Fibroblast of pulmonary artery (primary cell): Measurements from ENCODE around the gene PARL.

Source experiments
- DNase-seq: peaks from one replicate; pipeline ENCODE4 v3.0.0-alpha.2; 2010; ENCODE audit warnings: low read depth
- H3K4me3 ChIP-seq: replicated peaks from 2 replicates; pipeline ENCODE4 v1.5.1; 2011; ENCODE audit warnings: low read depth, mild to moderate bottlenecking, control low read depth, low read length, moderate library complexity
- TF ChIP-seq, protein P1 (sequence below): IDR thresholded peaks from 2 replicates; pipeline ENCODE4 v1.5.1; 2011; ENCODE audit warnings: mild to moderate bottlenecking, control low read depth, low read length, inconsistent platforms; ENCODE audit errors: missing control alignments

Gene PARL

DNA sequence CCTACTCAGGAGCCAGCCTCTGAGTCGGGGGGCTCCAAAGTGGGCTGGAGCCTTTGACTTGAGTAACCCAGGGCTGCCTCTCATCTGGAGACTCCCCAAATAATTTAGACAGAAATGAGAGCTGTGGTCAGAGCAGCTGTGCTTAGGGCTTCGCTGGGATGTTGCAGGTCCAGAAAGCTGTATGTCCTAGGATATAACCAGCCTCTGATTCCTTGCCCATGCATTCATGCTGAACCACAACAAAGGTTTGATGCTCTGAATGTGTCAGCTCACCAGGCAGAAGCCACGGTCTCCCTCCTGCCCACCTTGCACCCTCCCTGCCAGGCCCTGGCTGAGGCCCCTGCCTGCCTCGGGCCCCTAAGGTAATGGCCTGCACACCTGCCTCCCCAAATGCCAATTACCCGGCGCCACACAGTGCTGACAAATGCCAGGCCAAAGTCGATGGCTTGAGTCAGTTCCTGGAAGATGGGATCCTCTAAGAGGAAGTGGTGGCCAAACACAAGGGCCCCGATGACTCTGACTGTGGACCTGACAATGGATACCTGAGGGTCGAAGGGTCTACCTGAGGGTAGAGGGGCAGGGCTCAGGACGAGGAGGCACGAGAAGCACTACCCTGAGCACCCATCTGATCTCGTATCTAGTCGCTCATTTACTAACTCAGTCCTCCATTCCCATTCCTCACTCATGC is 21.7 kb upstream of the PARL start:
- TF ChIP-seq, protein P1, sequence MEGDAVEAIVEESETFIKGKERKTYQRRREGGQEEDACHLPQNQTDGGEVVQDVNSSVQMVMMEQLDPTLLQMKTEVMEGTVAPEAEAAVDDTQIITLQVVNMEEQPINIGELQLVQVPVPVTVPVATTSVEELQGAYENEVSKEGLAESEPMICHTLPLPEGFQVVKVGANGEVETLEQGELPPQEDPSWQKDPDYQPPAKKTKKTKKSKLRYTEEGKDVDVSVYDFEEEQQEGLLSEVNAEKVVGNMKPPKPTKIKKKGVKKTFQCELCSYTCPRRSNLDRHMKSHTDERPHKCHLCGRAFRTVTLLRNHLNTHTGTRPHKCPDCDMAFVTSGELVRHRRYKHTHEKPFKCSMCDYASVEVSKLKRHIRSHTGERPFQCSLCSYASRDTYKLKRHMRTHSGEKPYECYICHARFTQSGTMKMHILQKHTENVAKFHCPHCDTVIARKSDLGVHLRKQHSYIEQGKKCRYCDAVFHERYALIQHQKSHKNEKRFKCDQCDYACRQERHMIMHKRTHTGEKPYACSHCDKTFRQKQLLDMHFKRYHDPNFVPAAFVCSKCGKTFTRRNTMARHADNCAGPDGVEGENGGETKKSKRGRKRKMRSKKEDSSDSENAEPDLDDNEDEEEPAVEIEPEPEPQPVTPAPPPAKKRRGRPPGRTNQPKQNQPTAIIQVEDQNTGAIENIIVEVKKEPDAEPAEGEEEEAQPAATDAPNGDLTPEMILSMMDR: no peak
- no peak for DNase-seq
- H3K4me3 ChIP-seq: no peak overlapping the region

DNA sequence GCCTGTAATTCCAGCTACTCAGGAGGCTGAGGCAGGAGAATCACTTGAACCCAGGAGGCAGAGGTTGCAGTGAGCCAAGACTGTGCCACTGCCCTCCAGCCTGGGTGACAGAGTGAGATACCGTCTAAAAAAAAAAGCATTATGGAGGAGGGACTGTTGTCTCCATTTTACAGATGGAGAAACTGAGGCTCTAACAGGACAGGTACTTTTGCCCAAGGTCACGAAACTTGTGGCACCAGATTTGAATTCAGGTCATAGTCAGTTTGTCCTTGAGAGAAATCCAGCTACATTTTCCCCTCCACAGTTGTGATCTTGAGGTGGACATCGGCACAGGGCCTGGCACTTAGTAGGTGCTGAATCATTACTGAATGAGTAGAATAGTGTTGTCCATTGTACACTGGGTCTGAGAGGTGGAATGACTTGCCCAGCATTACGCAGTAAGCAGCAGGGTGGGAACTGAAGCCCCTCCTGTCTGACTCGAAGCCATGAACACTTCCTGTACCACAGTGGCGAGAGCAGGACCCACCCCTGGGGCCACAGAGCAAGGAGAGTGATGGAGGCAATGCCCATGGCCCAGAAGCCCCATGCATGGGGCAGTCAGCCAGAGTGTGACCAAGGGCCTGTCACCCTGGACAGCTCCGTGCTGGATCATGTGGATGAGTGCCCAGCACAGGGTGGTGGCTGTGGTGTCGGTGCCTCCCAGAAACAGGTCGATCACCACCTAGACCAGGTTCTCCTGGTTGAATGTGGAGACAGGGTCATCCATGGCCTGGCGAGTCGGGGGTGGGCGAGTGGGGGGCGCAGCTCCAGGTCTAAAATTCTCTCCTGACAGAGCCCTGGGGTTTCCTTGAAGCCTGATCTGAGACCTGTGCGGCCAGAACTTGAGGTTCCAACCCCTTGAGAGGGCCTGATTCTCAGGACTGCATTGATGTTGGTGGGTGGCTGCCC is 20.4 kb upstream of the PARL start:
- DNase-seq: no peak
- TF ChIP-seq, protein P1: no peak
- H3K4me3 ChIP-seq: no peak overlapping the region

DNA sequence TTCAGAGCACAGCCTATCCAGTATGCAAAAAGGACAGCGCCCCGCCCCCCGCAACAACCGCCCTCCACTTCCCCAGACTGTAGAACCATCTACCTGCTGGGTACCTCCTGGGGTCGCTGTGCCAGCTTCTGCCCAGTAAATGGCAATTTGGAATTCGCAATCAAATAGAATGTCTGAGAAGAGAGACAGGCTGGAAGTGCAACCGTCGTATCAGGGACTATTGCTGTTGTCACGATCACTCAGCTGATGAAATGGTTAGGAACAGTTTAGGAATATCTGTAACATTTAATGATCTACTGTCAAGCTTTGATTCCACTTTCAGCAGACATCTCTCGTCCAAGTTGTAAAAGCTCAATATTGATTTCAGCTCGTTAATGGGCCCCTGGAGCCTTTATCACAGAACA is 13.3 kb upstream of the PARL start:
- TF ChIP-seq, protein P1: no peak
- H3K4me3 ChIP-seq: no peak overlapping the region
- no peak for DNase-seq

DNA sequence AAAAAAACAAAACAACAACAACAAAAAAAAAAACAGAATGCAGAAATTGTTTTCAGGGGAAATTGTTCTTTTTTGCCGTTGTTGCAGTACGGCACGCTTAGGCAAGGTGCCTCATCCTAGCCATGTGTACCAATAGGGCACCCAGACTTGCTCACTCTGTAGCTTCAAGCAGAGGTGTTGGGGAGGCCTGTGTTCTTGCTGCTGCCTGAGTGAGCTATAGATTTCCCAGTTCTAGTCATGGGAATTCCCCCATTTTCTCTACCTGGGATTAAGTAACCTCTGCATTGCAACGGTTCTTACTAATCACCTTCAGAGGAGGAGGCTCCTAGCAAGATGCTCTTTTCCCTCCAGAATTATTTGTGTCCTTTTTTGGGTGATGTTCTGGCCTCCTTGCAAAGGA is 12.9 kb upstream of the PARL start:
- no peak for DNase-seq
- TF ChIP-seq, protein P1: no peak
- no peak overlapping the region for H3K4me3 ChIP-seq

DNA sequence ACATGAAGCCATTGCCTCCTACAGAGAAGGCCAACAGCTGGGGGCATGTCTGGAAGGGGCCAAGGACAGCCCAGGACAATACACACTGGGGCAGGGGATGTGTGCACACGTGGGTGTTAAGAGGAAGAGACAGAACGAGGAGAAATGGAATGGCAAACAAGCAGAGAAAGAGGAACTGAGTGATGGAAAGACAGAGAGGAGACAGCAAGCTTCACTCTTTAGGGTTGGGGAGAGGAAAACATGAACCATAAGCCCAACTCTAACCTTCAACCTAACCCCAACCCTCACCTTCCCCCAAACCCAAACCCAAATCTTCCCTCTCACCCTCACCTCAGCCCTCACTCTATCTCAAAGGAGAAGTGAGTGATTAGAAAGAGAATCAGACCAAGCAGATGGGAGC is 11.9 kb upstream of the PARL start:
- H3K4me3 ChIP-seq: no peak overlapping the region
- TF ChIP-seq, protein P1: no peak
- DNase-seq: no peak

DNA sequence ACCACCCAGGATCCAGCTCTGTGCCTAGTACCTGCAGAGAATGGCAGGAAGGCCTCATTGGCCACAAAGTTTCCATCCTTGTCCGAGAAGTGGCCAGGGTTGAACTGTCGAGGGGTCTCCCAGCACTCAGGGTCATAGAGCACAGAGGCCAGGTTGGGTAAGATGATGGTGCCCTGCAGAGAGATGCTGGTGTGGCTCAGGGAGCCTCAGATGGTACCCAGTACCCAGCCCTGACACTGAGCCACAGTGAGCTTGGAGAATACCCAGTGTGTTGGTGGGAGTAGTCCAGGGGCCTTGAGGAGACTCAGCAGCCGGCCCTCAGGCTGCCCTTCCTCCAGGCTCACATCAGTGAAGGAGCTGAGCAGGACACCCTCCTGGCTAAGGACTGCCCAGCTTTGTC is 11.5 kb upstream of the PARL start:
- TF ChIP-seq, protein P1: no peak
- H3K4me3 ChIP-seq: no peak overlapping the region
- no peak for DNase-seq
